Measurements from ENCODE around the gene LRG1.

GRCh38 chr19:4525563-4526002, 14.3 kb downstream of the LRG1 start:
- TF ChIP-seq RARB (CRISPR knock-in tag; IDR thresholded peaks at IDR 0.05) (no peak), CREB5 (CRISPR knock-in tag; IDR thresholded peaks at IDR 0.05; ENCODE audit: low read depth) (no peak), PATZ1 (CRISPR knock-in tag; IDR thresholded peaks at IDR 0.05; ENCODE audit: borderline replicate concordance) (no peak), CSRNP3 (CRISPR knock-in tag; IDR thresholded peaks at IDR 0.05) (no peak), TOX (CRISPR knock-in tag; IDR thresholded peaks at IDR 0.05; ENCODE audit: borderline replicate concordance) (no peak), ARNTL (CRISPR knock-in tag; IDR thresholded peaks at IDR 0.05; ENCODE audit: borderline replicate concordance, low read depth) (no peak), POU6F1 (CRISPR knock-in tag; IDR thresholded peaks at IDR 0.05; ENCODE audit: borderline replicate concordance, low read depth) (no peak), ZNF8 (CRISPR knock-in tag; IDR thresholded peaks at IDR 0.05) (no peak)
